H1 (cell line): ENCODE data around the gene ESRRB. TPM values are rescaled to one million over a fixed set of nuclear protein-coding genes. Genes with fewer than 3 reads are reported as not detected.

Source experiments
- BACH1 ChIP-seq: IDR thresholded peaks from 2 replicates; pipeline ENCODE4 v1.6.1; 2012; ENCODE audit warnings: low read length, improper control_type of control experiment
- CHD1 ChIP-seq: IDR thresholded peaks from 2 replicates; pipeline ENCODE4 v1.6.1; 2012; ENCODE audit warnings: low read depth, low read length, improper control_type of control experiment
- CHD2 ChIP-seq: IDR thresholded peaks from 2 replicates; pipeline ENCODE4 v1.6.1; 2012; ENCODE audit warnings: low read length, improper control_type of control experiment
- CTBP2 ChIP-seq: IDR thresholded peaks from 2 replicates; pipeline ENCODE4 v1.7.0; 2011; ENCODE audit warnings: borderline replicate concordance, mild to moderate bottlenecking, moderate library complexity, mixed read lengths, low read length; ENCODE audit not compliant: insufficient read depth, insufficient read length
- EGR1 ChIP-seq: IDR thresholded peaks from 2 replicates; pipeline ENCODE4 v1.6.1; 2011; ENCODE audit warnings: low read depth, low read length, borderline replicate concordance
- GABPA ChIP-seq: IDR thresholded peaks from 2 replicates; pipeline ENCODE4 v1.6.1; 2011; ENCODE audit warnings: mild to moderate bottlenecking, low read length, moderate library complexity, borderline replicate concordance; ENCODE audit not compliant: insufficient read depth
- HDAC6 ChIP-seq: IDR thresholded peaks from one replicate; pipeline ENCODE4 v1.7.1; 2012; ENCODE audit warnings: low read depth, mild to moderate bottlenecking, inconsistent platforms, low read length, moderate library complexity
- MAFK ChIP-seq: IDR thresholded peaks from 2 replicates; pipeline ENCODE4 v1.6.1; 2012; ENCODE audit warnings: low read depth, mild to moderate bottlenecking, improper control_type of control experiment, low read length
- POLR2AphosphoS5 ChIP-seq: IDR thresholded peaks from 2 replicates; pipeline ENCODE4 v1.6.1; 2011; ENCODE audit warnings: low read depth, low read length
- SIX5 ChIP-seq: IDR thresholded peaks from 2 replicates; pipeline ENCODE4 v1.6.1; 2011; ENCODE audit warnings: mild to moderate bottlenecking, low read depth, low read length
- SP1 ChIP-seq: IDR thresholded peaks from 2 replicates; pipeline ENCODE4 v1.6.1; 2011; ENCODE audit warnings: low read depth, low read length
- TAF1 ChIP-seq: IDR thresholded peaks from 2 replicates; pipeline ENCODE4 v1.6.1; 2011; ENCODE audit warnings: mild to moderate bottlenecking, low read depth, low read length
- ZNF274 ChIP-seq: IDR thresholded peaks from 2 replicates; pipeline ENCODE4 v1.7.0; 2012; ENCODE audit warnings: low read length, borderline replicate concordance; ENCODE audit errors: extremely low read depth
- polyA plus RNA-seq, 7 experiments: library from polyadenylated mRNA; depleted of rRNA in 3 of 7; stranded (reverse) in 5 of 7; unstranded in 2 of 7; fragments of >200 nt in 5 of 7; fragments of 200-250 nt in 2 of 7; gene quantifications; 1 replicate in 5 of 7; 2 replicates in 1 of 7; 4 replicates in 1 of 7; pipeline versions ENCODE4 v1.2.1 to v1.2.3, GENCODE V29; 2011 to 2013; ENCODE audit warnings: missing spikeins in 2 of 7, mixed read lengths in 2 of 7
- total RNA-seq: library from RNA; stranded (reverse); fragmentation: NEBNext Ultra II Directional; extraction: Animal tissue kit (Norgen Biotek cat#: 25700); gene quantifications from 2 replicates; pipeline ENCODE4 v1.2.1, GENCODE V29; 2021
- TF ChIP-seq, protein P1 (sequence below): IDR thresholded peaks from 2 replicates; pipeline ENCODE4 v1.6.1; 2012; ENCODE audit warnings: low read length, inconsistent platforms
- TF ChIP-seq, protein P2 (sequence below): IDR thresholded peaks from 2 replicates; pipeline ENCODE4 v1.6.1; 2011; ENCODE audit warnings: low read depth, mild to moderate bottlenecking, low read length; ENCODE audit not compliant: insufficient read depth
- TF ChIP-seq, protein P3 (sequence below), 3 experiments: IDR thresholded peaks; 1 replicate in 2 of 3; 2 replicates in 1 of 3; pipeline versions ENCODE4 v1.5.1 to v1.6.1; 2011; ENCODE audit warnings: low read length in 3 of 3, mild to moderate bottlenecking in 3 of 3, inconsistent platforms in 2 of 3, low read depth in 1 of 3, moderate library complexity in 1 of 3; ENCODE audit not compliant: insufficient read depth in 1 of 3; ENCODE audit errors: control extremely low read depth in 1 of 3
- TF ChIP-seq, protein P4 (sequence below): IDR thresholded peaks from 2 replicates; pipeline ENCODE4 v1.6.1; 2011; ENCODE audit warnings: low read length, improper control_type of control experiment

The ESRRB gene
- total and polyA plus RNA-seq, 2 of the 8 experiments (the other 6 are each of a cell fraction or from before 2014, with no cell fraction given), result 0.29 to 0.45 TPM

DNA sequence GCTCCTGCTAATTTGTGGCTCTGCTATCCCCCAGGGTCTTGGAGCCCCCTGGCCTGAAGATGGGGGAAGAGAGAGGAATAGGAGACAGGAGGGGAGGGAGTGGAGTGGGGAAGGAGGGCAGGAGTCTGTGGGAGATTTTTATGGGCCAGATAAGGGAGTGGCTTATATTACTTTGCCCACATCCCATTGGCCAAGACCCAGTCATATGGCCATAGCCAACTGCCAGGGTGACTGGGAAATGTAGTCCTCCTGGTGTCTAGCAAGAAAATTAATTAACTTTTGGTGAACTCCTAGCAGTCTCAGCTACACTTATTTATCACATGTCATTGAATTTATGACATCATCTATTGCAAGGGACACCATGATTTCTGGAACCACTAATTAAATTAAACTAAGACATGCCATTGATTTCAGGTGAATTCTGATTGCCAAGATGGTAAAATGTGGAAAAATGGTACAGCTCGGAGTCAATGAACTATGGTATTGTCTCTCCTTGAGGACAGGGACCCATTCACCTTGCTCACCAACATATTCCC is 50.3 kb downstream of the ESRRB start (continued):
- TF ChIP-seq, protein P1, sequence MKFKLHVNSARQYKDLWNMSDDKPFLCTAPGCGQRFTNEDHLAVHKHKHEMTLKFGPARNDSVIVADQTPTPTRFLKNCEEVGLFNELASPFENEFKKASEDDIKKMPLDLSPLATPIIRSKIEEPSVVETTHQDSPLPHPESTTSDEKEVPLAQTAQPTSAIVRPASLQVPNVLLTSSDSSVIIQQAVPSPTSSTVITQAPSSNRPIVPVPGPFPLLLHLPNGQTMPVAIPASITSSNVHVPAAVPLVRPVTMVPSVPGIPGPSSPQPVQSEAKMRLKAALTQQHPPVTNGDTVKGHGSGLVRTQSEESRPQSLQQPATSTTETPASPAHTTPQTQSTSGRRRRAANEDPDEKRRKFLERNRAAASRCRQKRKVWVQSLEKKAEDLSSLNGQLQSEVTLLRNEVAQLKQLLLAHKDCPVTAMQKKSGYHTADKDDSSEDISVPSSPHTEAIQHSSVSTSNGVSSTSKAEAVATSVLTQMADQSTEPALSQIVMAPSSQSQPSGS, result no peak
- TF ChIP-seq, protein P2, sequence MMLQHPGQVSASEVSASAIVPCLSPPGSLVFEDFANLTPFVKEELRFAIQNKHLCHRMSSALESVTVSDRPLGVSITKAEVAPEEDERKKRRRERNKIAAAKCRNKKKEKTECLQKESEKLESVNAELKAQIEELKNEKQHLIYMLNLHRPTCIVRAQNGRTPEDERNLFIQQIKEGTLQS, result 0 out of 2 replicates have a peak, but pooled peaks have one; percentile 22
- TF ChIP-seq TAF1, result no peak
- no peak for TF ChIP-seq GABPA
- TF ChIP-seq POLR2AphosphoS5, result no peak
- TF ChIP-seq, protein P3, sequence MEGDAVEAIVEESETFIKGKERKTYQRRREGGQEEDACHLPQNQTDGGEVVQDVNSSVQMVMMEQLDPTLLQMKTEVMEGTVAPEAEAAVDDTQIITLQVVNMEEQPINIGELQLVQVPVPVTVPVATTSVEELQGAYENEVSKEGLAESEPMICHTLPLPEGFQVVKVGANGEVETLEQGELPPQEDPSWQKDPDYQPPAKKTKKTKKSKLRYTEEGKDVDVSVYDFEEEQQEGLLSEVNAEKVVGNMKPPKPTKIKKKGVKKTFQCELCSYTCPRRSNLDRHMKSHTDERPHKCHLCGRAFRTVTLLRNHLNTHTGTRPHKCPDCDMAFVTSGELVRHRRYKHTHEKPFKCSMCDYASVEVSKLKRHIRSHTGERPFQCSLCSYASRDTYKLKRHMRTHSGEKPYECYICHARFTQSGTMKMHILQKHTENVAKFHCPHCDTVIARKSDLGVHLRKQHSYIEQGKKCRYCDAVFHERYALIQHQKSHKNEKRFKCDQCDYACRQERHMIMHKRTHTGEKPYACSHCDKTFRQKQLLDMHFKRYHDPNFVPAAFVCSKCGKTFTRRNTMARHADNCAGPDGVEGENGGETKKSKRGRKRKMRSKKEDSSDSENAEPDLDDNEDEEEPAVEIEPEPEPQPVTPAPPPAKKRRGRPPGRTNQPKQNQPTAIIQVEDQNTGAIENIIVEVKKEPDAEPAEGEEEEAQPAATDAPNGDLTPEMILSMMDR (IDR thresholded peaks at IDR 0.05; ENCODE audit: control extremely low read depth in 1 of 3, insufficient read depth in 1 of 3, low read depth in 1 of 3, low read length in 3 of 3), result no peak
- peak; percentile 64 for TF ChIP-seq SIX5
- no peak for TF ChIP-seq CHD1
- TF ChIP-seq BACH1, result no peak
- TF ChIP-seq CTBP2, result no peak
- no peak for TF ChIP-seq ZNF274
- TF ChIP-seq HDAC6, result no peak
- 0 out of 2 replicates have a peak, but pooled peaks have one; percentile 21 for TF ChIP-seq SP1
- TF ChIP-seq CHD2, result no peak
- TF ChIP-seq, protein P4, sequence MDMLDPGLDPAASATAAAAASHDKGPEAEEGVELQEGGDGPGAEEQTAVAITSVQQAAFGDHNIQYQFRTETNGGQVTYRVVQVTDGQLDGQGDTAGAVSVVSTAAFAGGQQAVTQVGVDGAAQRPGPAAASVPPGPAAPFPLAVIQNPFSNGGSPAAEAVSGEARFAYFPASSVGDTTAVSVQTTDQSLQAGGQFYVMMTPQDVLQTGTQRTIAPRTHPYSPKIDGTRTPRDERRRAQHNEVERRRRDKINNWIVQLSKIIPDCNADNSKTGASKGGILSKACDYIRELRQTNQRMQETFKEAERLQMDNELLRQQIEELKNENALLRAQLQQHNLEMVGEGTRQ, result peak; percentile 82
- TF ChIP-seq EGR1, result no peak
- TF ChIP-seq MAFK, result no peak
